Measurements from ENCODE around the gene ZNF407.

Gene ZNF407

GRCh38 chr18:74840492-74841167 lies 243.0 kb downstream of the ZNF407 start:
- peak; percentile 24; the same call in 1 of the 3 replicates for ATAC-seq
- TF ChIP-seq RARB (CRISPR knock-in tag; IDR thresholded peaks at IDR 0.05) (no peak), CSRNP3 (CRISPR knock-in tag; IDR thresholded peaks at IDR 0.05) (no peak), ESRRG (CRISPR knock-in tag; IDR thresholded peaks at IDR 0.05) (no peak), ZNF70 (CRISPR knock-in tag; IDR thresholded peaks at IDR 0.05) (no peak), ZNF8 (CRISPR knock-in tag; IDR thresholded peaks at IDR 0.05) (no peak), PPARA (CRISPR knock-in tag; IDR thresholded peaks at IDR 0.05; ENCODE audit: borderline replicate concordance) (no peak), ISL1 (CRISPR knock-in tag; IDR thresholded peaks at IDR 0.05) (no peak), ZC3H10 (CRISPR knock-in tag; IDR thresholded peaks at IDR 0.05) (no peak), ZNF565 (CRISPR knock-in tag; conservative IDR thresholded peaks at IDR 0.05; ENCODE audit: low read depth) (no peak), TCF4 (CRISPR knock-in tag; IDR thresholded peaks at IDR 0.05; ENCODE audit: borderline replicate concordance) (no peak), TOX (CRISPR knock-in tag; IDR thresholded peaks at IDR 0.05; ENCODE audit: borderline replicate concordance) (no peak), ZFP30 (CRISPR knock-in tag; IDR thresholded peaks at IDR 0.05) (no peak), ARNTL (CRISPR knock-in tag; IDR thresholded peaks at IDR 0.05; ENCODE audit: borderline replicate concordance, low read depth) (no peak), CSDC2 (CRISPR knock-in tag; IDR thresholded peaks at IDR 0.05) (no peak), GLIS3 (CRISPR knock-in tag; IDR thresholded peaks at IDR 0.05) (no peak), PATZ1 (CRISPR knock-in tag; IDR thresholded peaks at IDR 0.05; ENCODE audit: borderline replicate concordance) (no peak), SNAI2 (CRISPR knock-in tag; IDR thresholded peaks at IDR 0.05) (no peak)
- TF ChIP-seq, protein P1, sequence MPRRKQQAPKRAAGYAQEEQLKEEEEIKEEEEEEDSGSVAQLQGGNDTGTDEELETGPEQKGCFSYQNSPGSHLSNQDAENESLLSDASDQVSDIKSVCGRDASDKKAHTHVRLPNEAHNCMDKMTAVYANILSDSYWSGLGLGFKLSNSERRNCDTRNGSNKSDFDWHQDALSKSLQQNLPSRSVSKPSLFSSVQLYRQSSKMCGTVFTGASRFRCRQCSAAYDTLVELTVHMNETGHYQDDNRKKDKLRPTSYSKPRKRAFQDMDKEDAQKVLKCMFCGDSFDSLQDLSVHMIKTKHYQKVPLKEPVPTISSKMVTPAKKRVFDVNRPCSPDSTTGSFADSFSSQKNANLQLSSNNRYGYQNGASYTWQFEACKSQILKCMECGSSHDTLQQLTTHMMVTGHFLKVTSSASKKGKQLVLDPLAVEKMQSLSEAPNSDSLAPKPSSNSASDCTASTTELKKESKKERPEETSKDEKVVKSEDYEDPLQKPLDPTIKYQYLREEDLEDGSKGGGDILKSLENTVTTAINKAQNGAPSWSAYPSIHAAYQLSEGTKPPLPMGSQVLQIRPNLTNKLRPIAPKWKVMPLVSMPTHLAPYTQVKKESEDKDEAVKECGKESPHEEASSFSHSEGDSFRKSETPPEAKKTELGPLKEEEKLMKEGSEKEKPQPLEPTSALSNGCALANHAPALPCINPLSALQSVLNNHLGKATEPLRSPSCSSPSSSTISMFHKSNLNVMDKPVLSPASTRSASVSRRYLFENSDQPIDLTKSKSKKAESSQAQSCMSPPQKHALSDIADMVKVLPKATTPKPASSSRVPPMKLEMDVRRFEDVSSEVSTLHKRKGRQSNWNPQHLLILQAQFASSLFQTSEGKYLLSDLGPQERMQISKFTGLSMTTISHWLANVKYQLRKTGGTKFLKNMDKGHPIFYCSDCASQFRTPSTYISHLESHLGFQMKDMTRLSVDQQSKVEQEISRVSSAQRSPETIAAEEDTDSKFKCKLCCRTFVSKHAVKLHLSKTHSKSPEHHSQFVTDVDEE (CRISPR knock-in tag; IDR thresholded peaks at IDR 0.05): no peak
- TF ChIP-seq, protein P2, sequence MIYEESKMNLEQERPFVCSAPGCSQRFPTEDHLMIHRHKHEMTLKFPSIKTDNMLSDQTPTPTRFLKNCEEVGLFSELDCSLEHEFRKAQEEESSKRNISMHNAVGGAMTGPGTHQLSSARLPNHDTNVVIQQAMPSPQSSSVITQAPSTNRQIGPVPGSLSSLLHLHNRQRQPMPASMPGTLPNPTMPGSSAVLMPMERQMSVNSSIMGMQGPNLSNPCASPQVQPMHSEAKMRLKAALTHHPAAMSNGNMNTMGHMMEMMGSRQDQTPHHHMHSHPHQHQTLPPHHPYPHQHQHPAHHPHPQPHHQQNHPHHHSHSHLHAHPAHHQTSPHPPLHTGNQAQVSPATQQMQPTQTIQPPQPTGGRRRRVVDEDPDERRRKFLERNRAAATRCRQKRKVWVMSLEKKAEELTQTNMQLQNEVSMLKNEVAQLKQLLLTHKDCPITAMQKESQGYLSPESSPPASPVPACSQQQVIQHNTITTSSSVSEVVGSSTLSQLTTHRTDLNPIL (CRISPR knock-in tag; IDR thresholded peaks at IDR 0.05; ENCODE audit: low read depth): no peak

- TF ChIP-seq ZC3H10 (CRISPR knock-in tag; IDR thresholded peaks at IDR 0.05) (no peak), TCF4 (CRISPR knock-in tag; IDR thresholded peaks at IDR 0.05; ENCODE audit: borderline replicate concordance) (no peak), ZFP30 (CRISPR knock-in tag; IDR thresholded peaks at IDR 0.05) (no peak), SNAI2 (CRISPR knock-in tag; IDR thresholded peaks at IDR 0.05) (no peak)
- no peak for ATAC-seq
Observed at GRCh38 chr18:74841248-74841647, 243.6 kb downstream of the ZNF407 start.

DNA sequence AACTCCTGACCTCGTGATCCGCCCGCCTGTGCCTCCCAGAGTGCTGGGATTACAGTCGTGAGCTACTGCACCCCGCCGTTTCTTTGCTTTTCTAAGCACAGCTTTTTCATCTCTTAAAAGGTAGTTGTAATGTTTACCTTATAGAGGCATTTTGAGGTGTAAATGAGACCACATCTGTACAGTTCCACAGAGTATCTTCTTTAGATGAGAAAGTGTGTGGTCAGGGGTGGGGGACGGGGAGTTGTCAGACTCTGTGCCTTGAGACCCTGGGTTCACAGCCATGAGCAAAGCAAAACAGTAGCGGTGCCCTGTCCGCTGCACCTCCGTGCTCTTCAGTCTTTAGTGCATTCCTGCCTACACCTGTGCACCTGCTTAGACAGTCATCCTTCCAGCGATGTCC lies 251.6 kb downstream of the ZNF407 start:
- ATAC-seq: no peak
- TF ChIP-seq ISL1 (CRISPR knock-in tag; IDR thresholded peaks at IDR 0.05): no peak
- no peak for TF ChIP-seq RARB (CRISPR knock-in tag; IDR thresholded peaks at IDR 0.05)
- TF ChIP-seq ESRRG (CRISPR knock-in tag; IDR thresholded peaks at IDR 0.05): no peak
- TF ChIP-seq PATZ1 (CRISPR knock-in tag; IDR thresholded peaks at IDR 0.05; ENCODE audit: borderline replicate concordance): no peak
- no peak for TF ChIP-seq PPARA (CRISPR knock-in tag; IDR thresholded peaks at IDR 0.05; ENCODE audit: borderline replicate concordance)
- TF ChIP-seq ZFP30 (CRISPR knock-in tag; IDR thresholded peaks at IDR 0.05): no peak
- TF ChIP-seq, protein P2 (CRISPR knock-in tag; IDR thresholded peaks at IDR 0.05; ENCODE audit: low read depth): no peak
- TF ChIP-seq ZNF70 (CRISPR knock-in tag; IDR thresholded peaks at IDR 0.05): no peak
- TF ChIP-seq TOX (CRISPR knock-in tag; IDR thresholded peaks at IDR 0.05; ENCODE audit: borderline replicate concordance): no peak
- TF ChIP-seq ZC3H10 (CRISPR knock-in tag; IDR thresholded peaks at IDR 0.05): no peak
- TF ChIP-seq OSR1 (CRISPR knock-in tag; IDR thresholded peaks at IDR 0.05): no peak
